PC-3 (cell line): Measurements from ENCODE around the gene PKIG.

ENCODE experiments used
- CTCF ChIP-seq: fragments of 300-600 bp; sonication (generic); conservative IDR thresholded peaks from 2 replicates; pipeline ENCODE4 v1.5.1; 2017; ENCODE audit warnings: antibody characterized with exemption, low read depth, mild to moderate bottlenecking, low read length
- EZH2 ChIP-seq: fragments of 300-600 bp; sonication (generic); IDR thresholded peaks from one replicate; pipeline ENCODE4 v1.6.1; 2017; ENCODE audit warnings: antibody characterized with exemption, mild to moderate bottlenecking, low read length; ENCODE audit not compliant: unreplicated experiment
- EZH2phosphoT487 ChIP-seq: fragments of 300-600 bp; sonication (generic); IDR thresholded peaks from 2 replicates; pipeline ENCODE4 v1.6.1; 2018; ENCODE audit warnings: mild to moderate bottlenecking, antibody characterized with exemption, low read length, borderline replicate concordance

GRCh38 chr20:44600301-44600700, 17.9 kb downstream of the PKIG start:
- TF ChIP-seq CTCF (no peak), EZH2phosphoT487 (no peak), EZH2 (no peak)
